Neural crest cell (in vitro differentiated cells): ENCODE measurements around the gene DOCK1. TPM values are rescaled to one million over a fixed set of nuclear protein-coding genes. Genes with fewer than 3 reads are reported as not detected.

Experiments
- DNase-seq: peaks from one replicate; pipeline ENCODE4 v3.0.0; 2021; ENCODE audit warnings: low read depth, mixed read lengths, low spot score
- H3K27ac Mint-ChIP-seq: one replicate; pipeline ENCODE4 v1.8.0; 2021; ENCODE audit warnings: mild to moderate bottlenecking, mixed read lengths; ENCODE audit not compliant: unreplicated experiment
- H3K27me3 Mint-ChIP-seq: 2 replicates; pipeline ENCODE4 v1.8.0; 2021; ENCODE audit warnings: low read depth, mild to moderate bottlenecking, mixed read lengths
- H3K36me3 Mint-ChIP-seq: 2 replicates; pipeline ENCODE4 v1.8.0; 2021; ENCODE audit warnings: low read depth, mild to moderate bottlenecking, mixed read lengths
- H3K4me1 Mint-ChIP-seq: 2 replicates; pipeline ENCODE4 v1.8.0; 2021; ENCODE audit warnings: mixed read lengths
- H3K4me3 Mint-ChIP-seq: one replicate; pipeline ENCODE4 v1.8.0; 2021; ENCODE audit warnings: mild to moderate bottlenecking, mixed read lengths
- H3K9me3 Mint-ChIP-seq: 2 replicates; pipeline ENCODE4 v1.8.0; 2021; ENCODE audit warnings: mixed read lengths
- CTCF ChIP-seq: fragments of 200-600 bp; sonication (generic); conservative IDR thresholded peaks from 2 replicates; pipeline ENCODE4 v1.5.0; 2021; ENCODE audit warnings: antibody characterized with exemption, mild to moderate bottlenecking
- total RNA-seq: library from RNA; stranded (reverse); gene quantifications from 2 replicates; pipeline ENCODE4 v1.2.1, GENCODE V29; 2021

Gene DOCK1
- total RNA-seq, 1 donor from 2014 or later: 55.8 TPM

DNA sequence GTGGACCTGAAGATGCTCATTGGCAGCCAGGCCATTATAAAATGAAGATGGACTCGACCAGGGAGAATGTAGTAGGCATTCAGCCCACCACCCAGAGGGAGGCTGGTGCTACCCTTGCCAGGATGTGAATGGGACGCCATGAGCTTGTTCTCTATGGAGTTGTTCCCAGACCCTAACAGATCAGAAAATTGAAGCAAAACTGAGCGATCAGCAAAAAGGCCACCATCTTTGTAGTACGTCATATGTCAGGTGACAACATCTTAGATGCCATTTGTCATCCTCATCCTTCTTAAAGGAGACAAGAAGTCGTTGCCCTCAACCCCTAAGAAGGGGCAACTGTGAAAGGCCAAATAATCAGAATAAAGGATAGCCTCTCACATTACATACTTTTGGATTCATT is 61.7 kb downstream of the DOCK1 start:
- Mint-ChIP-seq H3K9me3 (no peaks in the 10 kb centered on the region), H3K27ac (no peak overlapping the region), H3K4me1 (peaks cover 22% of the 10 kb centered on the region), H3K36me3 (peaks cover 6% of the 10 kb centered on the region), H3K4me3 (no peak overlapping the region), H3K27me3 (no peaks in the 10 kb centered on the region)
- no peak for DNase-seq
- no peak for TF ChIP-seq CTCF

DNA sequence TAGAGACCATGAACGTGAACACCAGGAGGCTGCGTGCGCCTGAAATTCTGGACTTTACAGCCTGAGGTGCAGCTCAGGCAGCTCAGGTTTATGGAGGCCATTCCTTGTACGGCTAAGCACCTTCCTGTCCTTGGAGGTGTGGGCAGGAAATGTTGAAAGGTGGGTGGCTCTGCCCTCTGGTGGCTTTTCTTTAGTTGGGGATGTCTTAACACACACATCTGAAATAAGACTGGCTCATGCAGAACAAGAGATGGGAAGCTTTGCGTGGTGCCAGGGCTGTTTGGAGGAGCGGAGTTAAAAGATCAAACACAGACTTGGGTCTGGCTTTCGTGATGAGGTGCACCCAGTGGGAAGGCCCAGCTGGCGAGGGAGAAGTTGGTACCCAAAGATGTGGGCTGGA is 64.1 kb downstream of the DOCK1 start:
- Mint-ChIP-seq H3K27me3 (no peaks in the 10 kb centered on the region), H3K27ac (no peak overlapping the region), H3K36me3 (peaks cover 6% of the 10 kb centered on the region), H3K4me3 (no peak overlapping the region), H3K4me1 (peaks cover 33% of the 10 kb centered on the region), H3K9me3 (no peaks in the 10 kb centered on the region)
- no peak for TF ChIP-seq CTCF
- no peak for DNase-seq

DNA sequence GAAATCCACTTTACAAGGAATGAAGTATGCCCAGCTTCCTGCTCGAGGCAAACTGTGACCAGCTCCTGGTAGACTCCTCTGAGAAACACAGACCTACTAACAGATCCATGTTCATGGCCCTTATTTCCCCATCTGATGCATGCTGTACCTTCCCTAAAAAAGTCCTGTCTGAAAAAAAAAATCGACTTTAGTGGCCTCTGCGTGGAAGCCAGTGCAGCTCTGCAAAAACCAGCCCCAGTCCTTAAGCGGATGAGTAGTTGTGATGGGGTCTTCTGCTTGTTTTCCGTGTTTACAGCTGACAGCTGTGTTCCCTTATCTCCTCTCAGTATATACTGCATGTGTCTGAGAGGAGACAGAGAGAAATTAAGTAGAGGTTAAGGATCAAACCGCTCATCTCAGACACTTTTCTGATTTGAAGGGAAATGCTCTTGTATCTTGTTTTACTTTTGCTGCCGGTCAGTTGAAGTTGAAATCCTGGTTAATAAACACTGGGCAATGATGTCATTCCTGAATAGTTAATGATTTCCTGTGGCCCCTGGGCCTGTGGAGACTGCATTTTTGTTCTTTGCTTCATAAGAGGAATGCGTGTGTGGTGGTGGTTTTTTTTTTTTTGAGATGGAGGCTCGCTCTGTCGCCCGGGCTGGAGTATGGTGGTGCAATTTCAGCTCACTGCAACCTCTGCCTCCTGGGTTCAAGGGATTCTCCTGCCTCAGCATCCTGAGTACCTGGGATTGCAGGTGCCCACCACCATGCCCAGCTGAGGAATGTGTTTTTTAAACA is 67.6 kb downstream of the DOCK1 start:
- H3K36me3 Mint-ChIP-seq: peaks cover 5% of the 10 kb centered on the region
- H3K4me1 Mint-ChIP-seq: peaks cover 59% of the 10 kb centered on the region
- H3K27me3 Mint-ChIP-seq: no peaks in the 10 kb centered on the region
- no peak for TF ChIP-seq CTCF
- H3K4me3 Mint-ChIP-seq: peak overlapping the region; percentile 12
- H3K27ac Mint-ChIP-seq: peak overlapping the region; percentile 14
- no peak for DNase-seq
- H3K9me3 Mint-ChIP-seq: no peaks in the 10 kb centered on the region

DNA sequence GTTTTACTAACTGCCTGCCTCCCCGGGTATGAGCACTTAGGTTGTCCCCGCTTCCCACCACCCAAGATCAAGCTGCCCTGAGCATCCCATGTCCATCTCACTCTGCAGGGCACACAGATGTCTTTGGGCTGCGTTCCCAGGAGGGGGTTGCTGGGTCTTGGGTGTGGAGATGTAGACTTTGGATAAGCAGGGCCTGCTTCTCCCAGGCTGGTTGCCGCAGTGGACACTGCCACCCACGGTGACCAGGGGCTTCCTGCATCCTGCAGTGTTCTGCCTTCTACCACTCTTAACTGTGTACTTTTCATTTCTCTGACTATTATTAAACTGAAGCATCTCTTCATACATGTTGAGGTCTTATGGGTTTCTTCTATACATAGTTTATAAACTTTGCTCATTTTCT is 70.0 kb downstream of the DOCK1 start:
- TF ChIP-seq CTCF: no peak
- peak overlapping the region; percentile 31 for H3K27ac Mint-ChIP-seq
- DNase-seq: no peak
- H3K9me3 Mint-ChIP-seq: no peaks in the 10 kb centered on the region
- no peak overlapping the region for H3K4me3 Mint-ChIP-seq
- H3K4me1 Mint-ChIP-seq: peaks cover 60% of the 10 kb centered on the region
- H3K27me3 Mint-ChIP-seq: no peaks in the 10 kb centered on the region
- peaks cover 11% of the 10 kb centered on the region for H3K36me3 Mint-ChIP-seq

DNA sequence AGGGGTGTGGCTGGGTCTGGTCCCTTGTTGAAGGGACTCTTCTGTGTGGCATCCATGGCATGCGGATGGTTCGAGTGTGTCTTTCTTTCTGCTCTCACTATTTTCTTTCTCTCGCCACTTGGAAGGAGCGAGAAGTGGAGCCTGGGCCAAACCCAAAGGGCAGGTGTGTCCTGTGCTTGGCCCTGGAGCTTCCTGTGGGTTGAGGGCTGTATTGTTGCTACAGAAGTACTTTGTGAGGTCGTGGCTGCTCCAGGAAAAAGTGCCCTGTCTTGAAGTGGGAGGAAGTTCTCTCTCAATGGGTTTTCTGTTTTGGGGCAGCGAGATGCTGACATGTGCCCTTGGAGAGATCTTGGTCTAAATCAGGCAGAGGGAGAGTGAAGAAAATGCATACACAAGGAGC is 72.0 kb downstream of the DOCK1 start:
- Mint-ChIP-seq H3K27me3 (no peaks in the 10 kb centered on the region), H3K27ac (peak overlapping the region; percentile 93), H3K4me1 (peaks cover 61% of the 10 kb centered on the region), H3K36me3 (peaks cover 17% of the 10 kb centered on the region), H3K9me3 (no peaks in the 10 kb centered on the region), H3K4me3 (no peak overlapping the region)
- no peak for TF ChIP-seq CTCF
- DNase-seq: no peak
